GM18870 (cell line): Measurements from ENCODE around the gene C1GALT1C1.

Experiments used
- ATAC-seq: cut with Tn5 transposase; IDR thresholded peaks from one replicate; pipeline ENCODE4 v1.9.1; 2021; ENCODE audit warnings: moderate library complexity; ENCODE audit not compliant: unreplicated experiment

C1GALT1C1 gene

GRCh38 chrX:120585702-120586101, 44.2 kb downstream of the C1GALT1C1 start:
- ATAC-seq, result no peak
